ENCODE results near the gene NDUFA8.

GRCh38 chr9:122193651-122194050 is 34.1 kb upstream of the NDUFA8 start:
- TF ChIP-seq CTCF (conservative IDR thresholded peaks at IDR 0.05) (no peak), ZFX (IDR thresholded peaks at IDR 0.05) (no peak)

Data from C4-2B (cell line).